Liver (tissue), 9 donors: ENCODE results near the gene EHD1. TPM values are rescaled to one million over a fixed set of nuclear protein-coding genes. Genes with fewer than 3 reads are reported as not detected.

Experiments
- DNase-seq: peaks from one replicate; pipeline ENCODE4 v3.0.0-alpha.2; 2017; ENCODE audit warnings: low spot score
- H3K27ac ChIP-seq, 2 donors: one replicate each; pipeline ENCODE4 v1.7.0; 2013; ENCODE audit warnings: inconsistent platforms in 2 of 2, low read length in 2 of 2, control low read depth in 1 of 2, low read depth in 1 of 2, mild to moderate bottlenecking in 1 of 2
- H3K27me3 ChIP-seq, 4 donors: one replicate each; pipeline versions ENCODE4 v1.6.1 to v1.7.0; 2013; ENCODE audit warnings: low read length in 3 of 4, inconsistent platforms in 1 of 4, mild to moderate bottlenecking in 1 of 4, moderate library complexity in 1 of 4; ENCODE audit not compliant: control insufficient read depth in 4 of 4, insufficient read depth in 4 of 4
- H3K36me3 ChIP-seq, 4 donors: one replicate each; pipeline versions ENCODE4 v1.6.1 to v1.7.0; 2013; ENCODE audit warnings: low read length in 3 of 4, mild to moderate bottlenecking in 3 of 4, low read depth in 1 of 4, moderate library complexity in 1 of 4; ENCODE audit not compliant: control insufficient read depth in 4 of 4, insufficient read depth in 3 of 4
- H3K4me1 ChIP-seq, 4 donors: one replicate each; pipeline versions ENCODE4 v1.6.1 to v1.7.0; 2013; ENCODE audit warnings: low read length in 3 of 4, mild to moderate bottlenecking in 3 of 4, moderate library complexity in 1 of 4; ENCODE audit not compliant: control insufficient read depth in 4 of 4, insufficient read depth in 4 of 4
- H3K4me3 ChIP-seq, 3 donors: one replicate each; pipeline versions ENCODE4 v1.6.1 to v1.7.0; 2013; ENCODE audit warnings: low read length in 3 of 3, control low read depth in 1 of 3, low read depth in 1 of 3, mild to moderate bottlenecking in 1 of 3
- H3K9ac ChIP-seq, 2 donors: one replicate each; pipeline ENCODE4 v1.7.0; 2013; ENCODE audit warnings: low read length in 2 of 2, mild to moderate bottlenecking in 2 of 2, moderate library complexity in 2 of 2, control low read depth in 1 of 2, low read depth in 1 of 2
- H3K9me3 ChIP-seq, 4 donors: one replicate each; pipeline versions ENCODE4 v1.6.1 to v1.7.0; 2013; ENCODE audit warnings: low read length in 3 of 4; ENCODE audit not compliant: control insufficient read depth in 4 of 4
- ATF3 ChIP-seq: IDR thresholded peaks from 2 replicates; pipeline ENCODE4 v1.6.1; 2016; ENCODE audit warnings: antibody characterized with exemption
- CTCF ChIP-seq: fragments of 150-350 bp; IDR thresholded peaks from 2 replicates; pipeline ENCODE4 v1.5.1; 2017; ENCODE audit warnings: improper control_type of control experiment, low read depth, low read length; ENCODE audit not compliant: missing input control
- EGR1 ChIP-seq, 2 donors: IDR thresholded peaks; 2 replicates each; pipeline ENCODE4 v1.6.1; 2016 to 2018; ENCODE audit warnings: antibody characterized with exemption in 2 of 2, low read depth in 2 of 2
- FOXA1 ChIP-seq: IDR thresholded peaks from 2 replicates; pipeline ENCODE4 v1.6.1; 2016; ENCODE audit warnings: antibody characterized with exemption
- FOXA2 ChIP-seq: IDR thresholded peaks from 2 replicates; pipeline ENCODE4 v1.6.1; 2016; ENCODE audit warnings: antibody characterized with exemption
- GABPA ChIP-seq, 2 donors: IDR thresholded peaks in 1 of 2; conservative IDR thresholded peaks in 1 of 2; 2 replicates each; pipeline ENCODE4 v1.6.1; 2016; ENCODE audit warnings: antibody characterized with exemption in 2 of 2, mild to moderate bottlenecking in 1 of 2, moderate library complexity in 1 of 2
- HNF4A ChIP-seq, 2 donors: conservative IDR thresholded peaks; 2 replicates each; pipeline ENCODE4 v1.6.1; 2016; ENCODE audit warnings: antibody characterized with exemption in 2 of 2, mild to moderate bottlenecking in 2 of 2
- HNF4G ChIP-seq: IDR thresholded peaks from 2 replicates; pipeline ENCODE4 v1.6.1; 2016; ENCODE audit warnings: antibody characterized with exemption
- JUND ChIP-seq, 2 donors: IDR thresholded peaks; 2 replicates each; pipeline ENCODE4 v1.6.1; 2016; ENCODE audit warnings: antibody characterized with exemption in 2 of 2
- RAD21 ChIP-seq, 2 donors: IDR thresholded peaks; 2 replicates each; pipeline ENCODE4 v1.6.1; 2016; ENCODE audit warnings: antibody characterized with exemption in 2 of 2, mild to moderate bottlenecking in 2 of 2
- REST ChIP-seq: IDR thresholded peaks from 2 replicates; pipeline ENCODE4 v1.6.1; 2016; ENCODE audit warnings: antibody characterized with exemption, mild to moderate bottlenecking
- RXRA ChIP-seq, 2 donors: IDR thresholded peaks; 2 replicates each; pipeline ENCODE4 v1.6.1; 2017 to 2018; ENCODE audit warnings: antibody characterized with exemption in 2 of 2, mild to moderate bottlenecking in 1 of 2
- SP1 ChIP-seq: IDR thresholded peaks from 2 replicates; pipeline ENCODE4 v1.6.1; 2018; ENCODE audit warnings: antibody characterized with exemption, mild to moderate bottlenecking
- TAF1 ChIP-seq: conservative IDR thresholded peaks from 2 replicates; pipeline ENCODE4 v1.6.1; 2016; ENCODE audit warnings: antibody characterized with exemption, mild to moderate bottlenecking
- YY1 ChIP-seq: IDR thresholded peaks from 2 replicates; pipeline ENCODE4 v1.6.1; 2016; ENCODE audit warnings: antibody characterized with exemption, mild to moderate bottlenecking
- ZBTB33 ChIP-seq: IDR thresholded peaks from 2 replicates; pipeline ENCODE4 v1.6.1; 2016; ENCODE audit warnings: antibody characterized with exemption
- WGBS: extraction: QIAGEN DNeasy Blood & Tissue Kit; methylation state at CpG from one replicate; pipeline ENCODE4 v1.1.7; 2013; 5-methylcytosine and 5-hydroxymethylcytosine counted together
- polyA plus RNA-seq, 2 donors: library from polyadenylated mRNA; stranded (reverse) in 1 of 2; unstranded in 1 of 2; fragments of 200-250 nt in 1 of 2; fragments of >200 nt in 1 of 2; fragmentation: Nextera tagmentation in 1 of 2; extraction: Ambion mirVana in 1 of 2; gene quantifications; one replicate each; pipeline versions ENCODE4 v1.2.1 to v1.2.3, GENCODE V29; 2013 to 2015
- total RNA-seq, 2 donors: library from RNA; depleted of rRNA; stranded (reverse); fragments of >200 nt; gene quantifications; one replicate each; pipeline ENCODE4 v1.2.3, GENCODE V29; 2014
- donor health status: healthy.
- donor health status: healthy.
- donor health status: healthy.
- donor health status: healthy.
- donor health status: healthy.

Gene EHD1
- total and polyA plus RNA-seq, 4 donors = 8.3 to 36.4 (median 19.2) TPM

GRCh38 chr11:64842851-64843685, 35.4 kb downstream of the EHD1 start:
- Histone ChIP-seq H3K9ac (no peak overlapping the region), H3K4me3 (no peak overlapping the region), H3K27ac (no peak overlapping the region), H3K4me1 (peaks cover 6 to 16% (median 10%) of the 10 kb centered on the region in 4 donors), H3K27me3 (no peaks in the 10 kb centered on the region), H3K36me3 (no peaks in the 10 kb centered on the region), H3K9me3 (no peaks in the 10 kb centered on the region)
- TF ChIP-seq RAD21 (IDR thresholded peaks at IDR 0.05) (no peak), EGR1 (IDR thresholded peaks at IDR 0.05; ENCODE audit: low read depth in 2 of 2) (no peak), CTCF (no peak), JUND (IDR thresholded peaks at IDR 0.05) (no peak), GABPA (IDR thresholded peaks at IDR 0.05 in 1 of 2, conservative IDR thresholded peaks at IDR 0.05 in 1 of 2) (no peak), HNF4G (no peak), FOXA1 (no peak), REST (no peak), HNF4A (conservative IDR thresholded peaks at IDR 0.05) (no peak), YY1 (no peak), SP1 (no peak), ZBTB33 (no peak), RXRA (IDR thresholded peaks at IDR 0.05) (no peak), ATF3 (no peak), TAF1 (no peak), FOXA2 (no peak)
- no peak for DNase-seq
- 85% methylated on average over 19 of the region's 19 CpGs for WGBS
